ENCODE results near the gene EMP2. TPM values are rescaled to one million over a fixed set of nuclear protein-coding genes. Genes with fewer than 3 reads are reported as not detected.
A peak's percentile ranks its signal among the peaks of the same experiment; 100 is the strongest.

EMP2 gene
- polyA plus RNA-seq, 2 of the 4 experiments (the other 2 are of a cell fraction), result 14.2 to 21.4 TPM

DNA sequence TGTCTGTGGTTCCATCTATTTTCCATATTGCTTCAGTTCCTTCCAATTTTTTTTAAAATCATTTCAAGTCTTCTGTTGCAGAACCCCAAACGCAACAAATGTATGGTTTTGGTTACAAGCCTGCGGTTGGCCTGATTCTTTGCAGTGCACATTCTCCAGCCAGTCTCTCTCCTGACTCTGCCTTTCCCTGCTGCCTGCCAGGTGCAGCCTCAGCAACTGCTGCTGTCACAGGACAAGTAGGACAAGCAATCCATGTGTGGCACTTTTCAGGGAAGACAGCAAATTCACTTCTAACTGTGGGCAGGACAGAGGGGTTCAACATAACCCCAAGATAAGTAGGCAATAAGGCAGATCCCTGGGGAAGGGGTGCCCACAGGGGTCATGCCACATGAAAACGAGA, 24.2 kb downstream of the EMP2 start:
- ChIA-PET POLR2A (no interaction called here), CTCF (no interaction called here)
- FAIRE-seq (no peak), DNase-seq (ENCODE audit: low read depth in 1 of 2, low spot score in 1 of 2) (no peak), ATAC-seq (no peak)
- WGBS (ENCODE audit: missing lambda C conversion rate), result 83% methylated on average over 3 of the region's 3 CpGs
- Histone ChIP-seq H3K9me3 (no peaks in the 10 kb centered on the region), H3K4me1 (no peaks in the 10 kb centered on the region), H3K27ac (no peak overlapping the region), H3K4me2 (no peak overlapping the region), H3K4me3 (no peak overlapping the region)
- TF ChIP-seq, protein P1, sequence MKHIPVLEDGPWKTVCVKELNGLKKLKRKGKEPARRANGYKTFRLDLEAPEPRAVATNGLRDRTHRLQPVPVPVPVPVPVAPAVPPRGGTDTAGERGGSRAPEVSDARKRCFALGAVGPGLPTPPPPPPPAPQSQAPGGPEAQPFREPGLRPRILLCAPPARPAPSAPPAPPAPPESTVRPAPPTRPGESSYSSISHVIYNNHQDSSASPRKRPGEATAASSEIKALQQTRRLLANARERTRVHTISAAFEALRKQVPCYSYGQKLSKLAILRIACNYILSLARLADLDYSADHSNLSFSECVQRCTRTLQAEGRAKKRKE (CRISPR knock-in tag; IDR thresholded peaks at IDR 0.05; ENCODE audit: low read depth), result no peak
- no peak for TF ChIP-seq BHLHE40 (IDR thresholded peaks at IDR 0.05; ENCODE audit: low read depth, low read length)
- no peak for TF ChIP-seq POLR2A (IDR thresholded peaks at IDR 0.05; ENCODE audit: low read length)
- TF ChIP-seq TFCP2L1 (CRISPR knock-in tag; IDR thresholded peaks at IDR 0.05), result no peak
- TF ChIP-seq GATA3 (IDR thresholded peaks at IDR 0.05; ENCODE audit: borderline replicate concordance), result no peak

DNA sequence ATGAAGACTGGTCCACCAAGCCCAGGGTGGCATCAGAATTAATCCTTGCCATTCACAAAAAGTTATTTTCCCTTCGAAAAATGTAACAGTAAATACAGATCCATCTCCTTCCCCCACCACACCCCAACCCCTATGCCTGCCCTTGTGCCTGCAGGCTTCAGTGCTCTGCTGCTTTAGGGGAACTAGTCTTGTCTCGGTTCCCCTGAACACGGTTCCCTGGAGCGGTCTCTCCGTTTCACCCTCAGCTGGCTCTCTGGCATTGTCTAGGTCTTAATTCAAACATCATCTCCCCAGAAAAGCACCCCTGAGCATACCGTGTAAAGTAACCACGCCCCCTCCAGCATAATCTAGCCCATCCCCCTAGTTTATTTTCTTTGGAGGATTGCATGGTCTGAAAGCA, 25.8 kb downstream of the EMP2 start:
- DNase-seq (ENCODE audit: low read depth in 1 of 2, low spot score in 1 of 2) (no peak), ATAC-seq (no peak), FAIRE-seq (no peak)
- no peaks in the 10 kb centered on the region for H3K4me1 ChIP-seq
- WGBS (ENCODE audit: missing lambda C conversion rate), result 82% methylated on average over 7 of the region's 7 CpGs
- CTCF ChIA-PET, result interaction anchor here (1.3 kb wide), 1 partner anchor 12 kb away, joined by 3 read pairs; no protein-coding TSS in a partner anchor
- H3K9me3 ChIP-seq, result no peaks in the 10 kb centered on the region
- no peak overlapping the region for H3K4me3 ChIP-seq
- no peak overlapping the region for H3K27ac ChIP-seq
- POLR2A ChIA-PET, result no interaction called here
- TF ChIP-seq, protein P2, sequence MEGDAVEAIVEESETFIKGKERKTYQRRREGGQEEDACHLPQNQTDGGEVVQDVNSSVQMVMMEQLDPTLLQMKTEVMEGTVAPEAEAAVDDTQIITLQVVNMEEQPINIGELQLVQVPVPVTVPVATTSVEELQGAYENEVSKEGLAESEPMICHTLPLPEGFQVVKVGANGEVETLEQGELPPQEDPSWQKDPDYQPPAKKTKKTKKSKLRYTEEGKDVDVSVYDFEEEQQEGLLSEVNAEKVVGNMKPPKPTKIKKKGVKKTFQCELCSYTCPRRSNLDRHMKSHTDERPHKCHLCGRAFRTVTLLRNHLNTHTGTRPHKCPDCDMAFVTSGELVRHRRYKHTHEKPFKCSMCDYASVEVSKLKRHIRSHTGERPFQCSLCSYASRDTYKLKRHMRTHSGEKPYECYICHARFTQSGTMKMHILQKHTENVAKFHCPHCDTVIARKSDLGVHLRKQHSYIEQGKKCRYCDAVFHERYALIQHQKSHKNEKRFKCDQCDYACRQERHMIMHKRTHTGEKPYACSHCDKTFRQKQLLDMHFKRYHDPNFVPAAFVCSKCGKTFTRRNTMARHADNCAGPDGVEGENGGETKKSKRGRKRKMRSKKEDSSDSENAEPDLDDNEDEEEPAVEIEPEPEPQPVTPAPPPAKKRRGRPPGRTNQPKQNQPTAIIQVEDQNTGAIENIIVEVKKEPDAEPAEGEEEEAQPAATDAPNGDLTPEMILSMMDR (IDR thresholded peaks at IDR 0.05), result no peak
- TF ChIP-seq FOSB (CRISPR knock-in tag; IDR thresholded peaks at IDR 0.05), result no peak
- no peak for TF ChIP-seq HEYL (CRISPR knock-in tag; IDR thresholded peaks at IDR 0.05)
- TF ChIP-seq ZNF302 (CRISPR knock-in tag; IDR thresholded peaks at IDR 0.05), result no peak
- TF ChIP-seq MAZ (IDR thresholded peaks at IDR 0.05; ENCODE audit: borderline replicate concordance, low read depth, low read length), result no peak
- no peak overlapping the region for H3K4me2 ChIP-seq

DNA sequence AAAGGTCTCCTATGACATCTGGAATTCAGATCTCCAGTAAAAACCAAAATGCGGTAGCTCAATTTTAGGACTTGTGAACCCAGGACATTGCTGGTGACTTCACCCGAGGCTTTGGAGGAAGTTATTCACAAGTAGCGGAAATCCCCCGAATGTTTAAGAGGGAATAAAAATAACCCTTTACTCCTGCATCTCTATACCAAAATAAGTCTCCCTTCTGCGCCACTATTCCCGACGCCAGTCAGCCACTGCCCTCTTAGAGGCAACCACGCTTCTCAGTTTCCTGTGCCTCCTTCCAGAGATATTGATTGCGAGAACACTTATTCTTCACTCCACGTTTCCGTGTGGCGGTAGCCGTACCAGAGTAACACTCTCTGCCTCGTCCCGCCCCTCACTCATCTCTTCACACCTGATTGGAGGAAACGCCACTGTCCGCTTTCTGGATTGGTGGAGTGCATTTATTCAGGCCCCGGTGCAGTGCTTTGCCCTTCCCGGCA, 27.4 kb downstream of the EMP2 start:
- H3K9me3 ChIP-seq, result peaks cover 9% of the 10 kb centered on the region
- FAIRE-seq (no peak), DNase-seq (ENCODE audit: low read depth in 1 of 2, low spot score in 1 of 2) (peak; percentile 60 to 72), ATAC-seq (peak; percentile 97 to 100)
- peak overlapping the region; percentile 68 for H3K4me2 ChIP-seq
- 72% methylated on average over 19 of the region's 19 CpGs for WGBS (ENCODE audit: missing lambda C conversion rate)
- peak overlapping the region; percentile 38 for H3K4me3 ChIP-seq
- no peak for TF ChIP-seq JUN (IDR thresholded peaks at IDR 0.05)
- TF ChIP-seq NR3C1 (IDR thresholded peaks at IDR 0.05), result no peak
- no peak for TF ChIP-seq FOSB (CRISPR knock-in tag; IDR thresholded peaks at IDR 0.05)
- no peaks in the 10 kb centered on the region for H3K4me1 ChIP-seq
- peak overlapping the region; percentile 47 to 52; a peak in 4 of 6 replicates for H3K27ac ChIP-seq
- CTCF ChIA-PET, result interaction anchor here (0.5 to 1.6 kb wide), 3 partner anchors 27 to 306 kb away, joined by 3 to 7 read pairs (median 4); partner anchors contain the start of gene EMP2
- POLR2A ChIA-PET, result no interaction called here

DNA sequence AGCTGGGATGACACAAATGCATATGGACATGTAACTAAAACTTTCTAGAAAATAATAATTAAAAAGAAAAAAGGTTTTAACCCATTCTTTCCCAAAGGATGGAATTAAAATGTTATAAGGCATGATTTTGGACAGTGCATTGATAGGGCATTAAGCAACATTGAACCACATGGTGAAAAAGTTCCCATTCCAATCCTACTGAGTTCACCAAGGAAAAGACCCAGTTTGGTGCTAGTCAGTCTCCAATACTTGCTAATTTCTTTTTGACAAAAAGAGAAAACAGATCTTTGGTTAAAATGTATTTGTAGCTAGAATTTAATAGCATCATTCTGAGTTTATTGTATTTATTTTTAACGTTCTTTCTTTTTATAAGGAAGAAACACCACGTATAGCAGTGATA, 28.1 kb downstream of the EMP2 start:
- no peak overlapping the region for H3K4me2 ChIP-seq
- ChIA-PET CTCF (interaction anchor here (0.9 to 1.6 kb wide), 3 partner anchors 27 to 36 kb away, joined by 3 to 7 read pairs (median 4); partner anchors contain the start of gene EMP2), POLR2A (interaction anchor here (0.7 kb wide), 1 partner anchor 18 kb away, joined by 4 read pairs; no protein-coding TSS in a partner anchor)
- FAIRE-seq (no peak), DNase-seq (ENCODE audit: low read depth in 1 of 2, low spot score in 1 of 2) (no peak), ATAC-seq (no peak)
- peaks cover 15% of the 10 kb centered on the region for H3K9me3 ChIP-seq
- TF ChIP-seq, protein P3, sequence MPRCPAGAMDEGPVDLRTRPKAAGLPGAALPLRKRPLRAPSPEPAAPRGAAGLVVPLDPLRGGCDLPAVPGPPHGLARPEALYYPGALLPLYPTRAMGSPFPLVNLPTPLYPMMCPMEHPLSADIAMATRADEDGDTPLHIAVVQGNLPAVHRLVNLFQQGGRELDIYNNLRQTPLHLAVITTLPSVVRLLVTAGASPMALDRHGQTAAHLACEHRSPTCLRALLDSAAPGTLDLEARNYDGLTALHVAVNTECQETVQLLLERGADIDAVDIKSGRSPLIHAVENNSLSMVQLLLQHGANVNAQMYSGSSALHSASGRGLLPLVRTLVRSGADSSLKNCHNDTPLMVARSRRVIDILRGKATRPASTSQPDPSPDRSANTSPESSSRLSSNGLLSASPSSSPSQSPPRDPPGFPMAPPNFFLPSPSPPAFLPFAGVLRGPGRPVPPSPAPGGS (IDR thresholded peaks at IDR 0.05), result no peak
- no peak for TF ChIP-seq EHMT2 (IDR thresholded peaks at IDR 0.05; ENCODE audit: low read depth)
- TF ChIP-seq ZSCAN20 (CRISPR knock-in tag; IDR thresholded peaks at IDR 0.05), result no peak
- TF ChIP-seq RCOR1 (IDR thresholded peaks at IDR 0.05; ENCODE audit: low read depth, low read length), result no peak
- 76% methylated on average over 2 of the region's 2 CpGs for WGBS (ENCODE audit: missing lambda C conversion rate)
- no peak overlapping the region for H3K4me3 ChIP-seq
- H3K27ac ChIP-seq, result no peak overlapping the region
- no peaks in the 10 kb centered on the region for H3K4me1 ChIP-seq

Data from A549 (cell line).